SKM-1 treated with dmso at 0.1 percent for 144 hours (cell line): ENCODE data around the gene EIPR1.

Source experiments
- DNase-seq: peaks from one replicate; lab custom pipeline; 2025; ENCODE audit not compliant: unreplicated experiment; lab: John Stamatoyannopoulos, UW

Gene EIPR1

DNA sequence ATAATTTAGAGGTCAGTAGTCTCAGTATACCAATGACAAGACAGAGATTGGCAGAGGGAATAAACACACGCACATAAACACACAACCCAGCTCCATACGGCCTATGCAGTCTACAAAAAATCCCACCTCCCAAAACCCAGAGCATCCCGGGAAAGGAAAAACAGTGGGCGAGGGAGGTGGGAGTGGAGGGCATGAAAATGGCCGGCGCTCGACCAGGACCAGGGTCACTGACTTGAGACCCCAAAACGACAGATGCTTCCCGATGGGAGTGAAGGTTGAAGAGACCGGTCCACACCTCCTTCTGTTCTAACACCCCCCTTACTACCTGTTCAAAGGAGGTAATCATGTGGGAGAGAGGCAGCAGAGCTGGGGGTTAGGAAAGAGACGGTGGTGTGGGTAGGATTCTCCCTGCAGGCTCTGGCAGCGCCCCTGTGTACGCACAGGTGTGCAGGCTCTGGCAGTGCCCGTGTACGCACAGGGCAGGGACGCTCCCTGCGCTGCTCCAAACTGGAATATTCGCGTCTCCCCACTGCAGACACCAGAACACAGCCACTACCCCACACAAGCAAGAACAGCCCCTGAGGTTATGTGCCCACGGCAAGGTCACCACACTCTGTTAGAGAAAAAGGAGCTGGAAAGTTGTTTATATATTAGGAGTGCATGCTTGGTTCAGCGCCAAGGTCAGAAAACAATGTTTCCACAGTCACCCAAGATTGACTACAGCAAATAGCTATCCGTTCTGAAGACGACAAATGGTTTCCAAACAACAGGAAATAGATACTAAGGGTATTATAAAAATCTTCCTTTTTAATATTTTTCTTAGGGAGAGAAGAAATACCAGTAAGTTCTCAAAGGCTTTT is 67.9 kb downstream of the EIPR1 start:
- DNase-seq, result no peak

- no peak for DNase-seq
These were observed 69.7 kb downstream of the EIPR1 start for GRCh38 chr2:3307901-3308300.

- DNase-seq, result no peak
These were observed 70.4 kb downstream of the EIPR1 start for GRCh38 chr2:3307236-3307635.

- DNase-seq, result no peak
These were observed 71.7 kb downstream of the EIPR1 start for GRCh38 chr2:3305952-3306351.

- no peak for DNase-seq
These were observed 72.2 kb downstream of the EIPR1 start for GRCh38 chr2:3305431-3305830.

GRCh38 chr2:3303583-3304406 is 73.8 kb downstream of the EIPR1 start:
- no peak for DNase-seq

DNA sequence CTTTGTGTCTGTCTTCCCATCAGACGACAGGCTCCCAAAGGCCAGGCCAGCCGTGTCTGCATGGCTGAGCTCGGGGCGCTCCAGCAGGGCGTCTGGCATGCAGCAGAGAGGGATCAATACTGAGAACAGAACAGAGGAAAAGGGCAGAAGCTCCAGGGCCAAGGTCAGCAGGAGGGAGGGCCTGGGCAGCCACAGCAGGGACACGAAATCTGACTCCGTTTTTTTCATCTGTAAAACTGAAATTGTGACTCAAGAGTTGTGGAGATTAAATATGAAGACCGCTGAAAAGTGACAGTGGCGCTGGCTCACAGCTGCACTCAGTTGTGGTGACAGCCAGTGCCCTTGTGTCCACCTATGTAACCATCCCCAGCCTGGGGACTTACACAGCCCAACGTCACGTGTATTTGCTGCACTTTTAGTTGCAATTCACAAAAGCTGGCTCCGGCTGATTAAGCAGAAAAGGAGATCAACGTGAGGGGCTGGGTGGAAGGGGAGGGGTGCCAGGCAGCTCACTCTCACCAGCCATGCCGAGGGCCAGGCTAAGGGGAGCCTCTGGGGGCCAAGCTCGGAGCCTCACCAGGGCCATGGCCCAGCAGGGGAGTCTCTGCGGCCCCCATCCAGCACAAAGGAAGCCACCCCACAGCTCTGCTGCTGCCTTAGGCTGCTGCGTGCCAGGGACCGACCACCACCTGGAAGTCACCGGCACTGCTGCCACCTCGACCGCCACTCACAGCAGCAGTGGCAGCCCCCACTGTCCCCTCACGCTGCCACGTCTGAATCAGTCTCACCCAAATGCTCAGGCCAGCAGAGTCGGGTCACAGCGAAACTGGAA is 74.7 kb downstream of the EIPR1 start:
- DNase-seq, result no peak

GRCh38 chr2:3302421-3302750 is 75.2 kb downstream of the EIPR1 start:
- DNase-seq, result no peak

GRCh38 chr2:3301001-3301400 is 76.6 kb downstream of the EIPR1 start:
- no peak for DNase-seq

DNA sequence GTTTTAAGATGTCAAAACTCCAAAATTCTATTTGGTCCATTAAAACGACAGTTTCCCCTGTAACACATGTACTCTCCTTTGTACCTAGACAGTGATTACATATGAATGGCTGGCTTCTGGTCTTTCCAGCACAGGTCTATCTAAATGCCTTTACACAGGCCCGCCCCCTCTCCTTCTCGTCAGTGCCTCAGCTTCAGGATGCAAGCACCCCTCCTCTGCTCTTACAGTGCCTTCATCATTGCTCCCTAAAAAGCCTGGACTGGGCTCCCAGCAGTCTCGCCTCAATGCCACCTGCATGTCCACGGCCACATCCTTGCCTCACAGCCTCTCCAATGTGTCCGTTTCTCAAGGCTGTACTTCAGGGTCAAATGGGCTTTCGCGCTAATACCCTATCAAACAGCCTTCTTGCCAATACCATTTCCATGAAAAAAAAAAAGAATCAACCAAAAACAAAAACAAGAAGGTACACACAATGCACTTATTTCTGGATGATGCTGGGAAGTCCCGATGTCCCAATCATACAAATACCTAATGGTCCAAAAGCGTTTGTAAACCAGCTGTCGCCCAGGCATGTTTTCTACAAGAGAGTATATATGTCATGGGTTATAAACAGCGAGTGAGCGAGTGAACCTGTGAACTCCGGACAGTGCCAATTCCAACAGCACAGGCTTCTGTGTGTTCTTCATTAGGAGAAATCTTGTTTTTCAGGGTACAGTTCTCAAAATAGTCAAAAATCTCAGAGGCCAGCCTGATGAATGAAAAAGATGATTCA is 77.2 kb downstream of the EIPR1 start:
- DNase-seq, result no peak

- no peak for DNase-seq
These were observed 77.9 kb downstream of the EIPR1 start for GRCh38 chr2:3299703-3300102.

- DNase-seq, result no peak
These were observed 78.5 kb downstream of the EIPR1 start for GRCh38 chr2:3299130-3299529.

GRCh38 chr2:3298191-3298590 is 79.4 kb downstream of the EIPR1 start:
- DNase-seq, result no peak

DNA sequence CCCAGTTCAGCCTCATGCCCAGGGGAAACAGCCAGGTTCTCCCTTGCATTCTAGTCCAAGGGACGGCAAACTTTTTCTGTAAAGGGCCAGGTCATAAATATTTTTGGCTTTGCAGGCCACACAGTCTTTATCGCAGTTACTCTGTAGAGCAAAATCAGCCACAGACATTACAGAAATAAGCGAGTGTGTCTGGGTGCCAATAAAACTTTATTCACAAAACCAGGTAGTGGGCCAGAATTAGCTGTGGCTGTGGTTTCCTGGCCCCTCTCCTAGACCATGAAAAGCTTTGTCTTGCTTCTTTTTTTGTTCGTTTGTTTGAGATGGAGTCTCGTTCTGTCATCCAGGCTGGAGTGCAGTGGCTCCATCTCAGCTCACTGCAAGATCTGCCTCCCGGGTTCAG is 80.1 kb downstream of the EIPR1 start:
- DNase-seq, result no peak

DNA sequence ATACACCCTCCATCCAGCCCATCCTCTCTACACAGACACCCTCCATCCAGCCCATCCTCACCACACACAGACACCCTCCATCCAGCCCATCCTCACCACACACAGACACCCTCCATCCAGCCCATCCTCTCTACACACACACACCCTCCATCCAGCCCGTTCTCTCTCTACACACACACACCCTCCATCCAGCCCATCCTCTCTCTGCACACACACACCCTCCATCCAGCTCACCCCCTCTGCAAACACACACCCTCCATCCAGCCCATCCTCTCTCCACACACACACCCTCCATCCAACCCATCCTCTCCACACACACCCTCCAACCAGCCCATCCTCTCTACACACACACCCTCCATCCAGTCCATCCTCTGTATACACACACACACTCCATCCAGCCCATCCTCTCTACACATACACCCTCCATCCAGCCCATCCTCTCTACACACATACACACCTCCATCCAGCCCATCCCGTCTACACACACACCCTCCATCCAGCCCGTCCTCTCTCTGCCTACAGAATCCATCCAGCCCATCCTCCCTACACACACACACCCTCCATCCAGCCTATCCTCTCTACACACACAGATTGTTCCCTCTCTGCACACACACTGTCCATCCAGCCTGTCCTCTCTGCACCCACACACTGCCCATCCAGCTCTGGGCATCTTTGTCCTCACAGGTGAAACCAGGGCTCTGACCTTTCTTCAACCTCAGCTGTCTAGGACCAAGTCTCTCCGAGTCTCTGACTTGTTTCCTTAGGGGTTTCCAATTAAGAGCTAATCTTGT is 81.2 kb downstream of the EIPR1 start:
- DNase-seq, result no peak

- DNase-seq, result no peak
These were observed 83.1 kb downstream of the EIPR1 start for GRCh38 chr2:3294493-3294892.

DNA sequence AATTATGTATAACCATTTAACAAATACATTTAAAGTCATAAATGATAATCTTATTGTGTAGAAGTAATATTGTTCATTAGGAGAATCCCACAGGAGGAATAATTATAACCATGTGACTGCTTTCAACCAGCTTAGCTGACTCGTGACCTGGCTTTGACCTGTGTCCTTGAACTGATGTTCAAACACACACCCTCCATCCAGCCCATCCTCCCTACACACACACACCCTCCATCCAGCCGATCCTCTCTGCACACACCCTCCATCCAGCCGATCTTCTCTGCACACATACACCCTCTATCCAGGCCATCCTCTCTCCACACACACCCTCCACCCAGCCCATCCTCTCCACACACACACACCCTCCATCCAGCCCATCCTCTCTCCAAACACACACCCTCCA is 83.5 kb downstream of the EIPR1 start:
- no peak for DNase-seq

GRCh38 chr2:3293221-3293620 is 84.4 kb downstream of the EIPR1 start:
- no peak for DNase-seq

DNA sequence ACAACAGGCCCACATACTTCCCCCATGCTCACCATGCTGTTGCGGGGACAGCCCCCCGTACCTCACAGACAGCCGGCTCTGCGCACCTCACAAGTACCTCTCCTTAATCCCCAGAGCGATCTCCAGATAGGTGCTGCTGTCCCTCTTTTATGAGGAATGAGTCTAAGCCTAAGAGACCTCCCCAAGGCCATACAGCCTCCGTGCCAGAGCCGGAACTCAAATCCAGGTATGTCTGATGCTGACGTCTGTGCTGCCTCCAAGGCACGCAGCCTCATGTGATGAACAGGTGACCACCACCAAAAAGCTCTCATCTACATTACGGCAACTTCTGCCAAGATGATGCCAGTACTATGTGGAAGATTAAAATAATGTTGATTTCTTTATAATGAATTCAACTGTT is 85.2 kb downstream of the EIPR1 start:
- no peak for DNase-seq

- no peak for DNase-seq
These were observed 85.9 kb downstream of the EIPR1 start for GRCh38 chr2:3291750-3292149.
